Epidermal melanocyte (primary cell): ENCODE results near the gene AMBP.
A peak's percentile ranks its signal among the peaks of the same experiment; 100 is the strongest.

Experiments used
- DNase-seq: peaks from one replicate; pipeline ENCODE4 v3.0.0; 2011; ENCODE audit warnings: low spot score; ENCODE audit not compliant: insufficient read length

AMBP gene

GRCh38 chr9:114078021-114078780 is at the start of gene AMBP:
Gene AMBP, minus strand, starts transcription at chr9:114078300. Its CDS starts 91 bp downstream, at chr9:114078209.
- no peak for DNase-seq

DNA sequence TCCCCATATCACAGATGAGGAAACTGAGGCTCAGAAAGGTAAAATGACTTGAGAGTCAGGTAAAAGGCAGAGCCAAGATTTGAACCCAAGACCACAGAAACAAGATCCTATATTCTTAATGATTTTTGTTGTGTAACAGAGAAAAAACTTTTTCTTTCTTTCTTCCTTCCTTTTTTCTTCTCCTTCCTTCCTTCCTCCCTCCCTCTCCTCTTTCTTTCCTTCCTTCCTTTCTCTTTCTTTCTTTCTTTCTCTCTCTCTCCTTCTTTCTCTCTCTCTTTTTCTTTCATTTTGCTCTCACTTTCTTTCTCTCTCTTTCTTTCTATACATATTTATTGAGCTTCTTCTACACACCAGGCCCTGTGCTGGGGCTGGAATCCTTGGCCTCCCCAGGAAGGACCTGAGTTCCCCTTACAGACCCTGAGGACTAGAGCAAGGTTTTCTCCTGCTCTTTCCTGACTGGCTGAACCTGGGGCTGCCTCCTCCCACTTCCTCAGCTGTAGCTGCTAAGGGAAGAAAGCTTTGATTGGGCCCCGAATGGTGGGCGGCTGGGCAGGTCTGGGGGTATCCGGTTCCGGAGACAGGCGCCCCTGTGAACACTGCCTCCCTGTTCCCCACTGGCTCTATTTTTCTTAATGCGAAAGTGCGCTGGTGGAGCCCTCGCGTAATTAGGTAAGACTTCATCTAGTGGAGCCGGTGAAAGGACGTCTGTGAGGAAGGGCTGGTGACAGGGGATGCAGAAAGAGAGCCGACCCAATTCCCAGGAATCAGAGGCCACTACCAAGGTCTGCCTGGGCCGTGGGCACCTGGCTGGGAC is 48.4 kb upstream of the AMBP start:
- DNase-seq = no peak

DNA sequence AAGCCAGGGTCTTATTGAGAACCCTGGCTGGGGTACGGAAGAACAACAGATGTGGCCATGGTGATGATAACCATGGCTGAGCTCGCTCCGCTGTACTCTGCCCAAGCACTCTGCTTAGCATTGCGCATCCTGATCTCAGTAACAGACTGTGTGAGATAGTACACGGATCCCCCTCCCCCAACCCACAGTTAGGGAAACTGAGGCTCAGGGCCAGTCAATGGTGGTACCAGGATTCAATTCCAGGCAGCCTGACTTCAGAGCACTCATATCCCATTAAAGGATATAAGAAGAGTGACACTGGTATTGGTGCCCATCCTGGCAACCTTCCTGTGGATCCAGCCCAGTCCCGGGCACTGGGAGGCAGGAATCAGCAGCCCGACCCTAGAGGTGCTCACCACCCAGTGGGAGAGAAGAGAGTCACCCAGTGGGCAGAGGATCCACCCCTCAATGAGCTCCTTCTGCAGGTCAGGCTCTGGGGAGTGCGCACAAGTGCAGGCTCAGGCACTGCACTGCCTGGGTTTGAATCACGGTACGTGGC is 47.4 kb upstream of the AMBP start:
- no peak for DNase-seq

GRCh38 chr9:114124666-114125475 is 46.8 kb upstream of the AMBP start:
- no peak for DNase-seq

- DNase-seq = no peak
These were observed 46.0 kb upstream of the AMBP start for GRCh38 chr9:114124138-114124537.

- no peak for DNase-seq
These were observed 45.2 kb upstream of the AMBP start for GRCh38 chr9:114123031-114123977.

DNA sequence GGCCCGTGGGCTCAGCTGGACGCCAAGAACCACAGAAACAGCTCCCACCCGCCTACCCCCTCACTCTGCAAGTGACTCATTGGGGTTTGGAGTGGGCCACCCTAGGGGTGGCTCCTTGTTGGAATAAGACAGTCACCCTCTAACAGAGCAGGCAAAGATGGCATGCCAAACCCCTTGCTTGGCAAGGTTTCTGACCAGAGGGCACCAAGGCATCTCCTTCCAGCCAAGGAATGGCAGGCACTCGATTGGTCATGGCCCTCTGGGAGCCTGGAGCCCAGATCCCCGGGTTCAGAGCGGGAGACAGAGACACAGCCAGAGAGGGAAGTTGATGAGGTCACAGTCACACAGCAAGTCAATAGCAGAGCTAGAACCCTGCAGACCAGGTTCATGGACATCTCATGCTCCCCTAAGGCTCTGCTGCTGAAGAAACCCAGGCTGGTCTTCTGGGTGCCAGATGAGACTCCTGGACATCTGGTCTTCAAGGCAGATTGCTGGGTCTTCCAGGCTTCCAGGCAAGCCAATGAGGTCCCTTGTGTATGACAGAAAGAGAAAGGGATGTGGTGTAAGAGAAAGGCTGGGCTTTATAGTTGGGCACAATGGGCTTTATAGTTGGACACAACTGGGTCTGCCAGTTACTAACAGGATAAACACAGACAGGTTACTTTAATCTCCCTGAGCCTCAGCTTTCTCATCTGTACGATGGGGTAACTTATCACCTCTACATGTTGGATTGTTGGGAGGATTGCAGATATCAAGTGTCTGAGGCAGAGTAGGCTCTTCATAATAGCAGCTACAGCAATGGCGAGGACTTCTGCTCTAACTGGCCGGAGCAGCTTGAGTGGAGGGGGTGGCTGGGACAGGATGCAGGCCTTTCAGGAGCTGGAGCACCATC is 44.3 kb upstream of the AMBP start:
- DNase-seq = no peak

GRCh38 chr9:114121227-114122135 is 43.4 kb upstream of the AMBP start:
- no peak for DNase-seq

- DNase-seq = no peak
These were observed 42.3 kb upstream of the AMBP start for GRCh38 chr9:114120192-114121014.

GRCh38 chr9:114119242-114120191 is 41.4 kb upstream of the AMBP start:
- DNase-seq = no peak

GRCh38 chr9:114117996-114118830 is 40.1 kb upstream of the AMBP start:
- peak; percentile 72 for DNase-seq

DNA sequence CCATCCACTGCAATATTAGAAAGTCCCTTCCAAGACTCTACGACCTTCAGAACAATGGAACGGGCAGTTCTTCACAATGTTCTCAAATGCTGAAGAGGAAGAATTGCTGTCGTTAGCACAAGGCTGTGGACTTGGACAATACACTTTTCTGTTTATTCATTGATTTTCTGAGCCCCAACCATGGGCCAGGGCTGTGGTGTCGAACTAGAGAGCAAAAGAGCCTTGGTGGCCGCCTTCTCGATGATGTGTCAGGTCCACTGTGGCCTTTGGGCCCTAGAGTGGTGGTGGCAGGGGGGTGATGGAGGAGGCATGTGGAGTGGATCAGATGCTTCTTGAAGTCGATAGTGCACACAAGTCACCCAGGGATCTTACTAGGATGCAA is 39.5 kb upstream of the AMBP start:
- no peak for DNase-seq

GRCh38 chr9:114116126-114116747 is 38.1 kb upstream of the AMBP start:
- DNase-seq = no peak

DNA sequence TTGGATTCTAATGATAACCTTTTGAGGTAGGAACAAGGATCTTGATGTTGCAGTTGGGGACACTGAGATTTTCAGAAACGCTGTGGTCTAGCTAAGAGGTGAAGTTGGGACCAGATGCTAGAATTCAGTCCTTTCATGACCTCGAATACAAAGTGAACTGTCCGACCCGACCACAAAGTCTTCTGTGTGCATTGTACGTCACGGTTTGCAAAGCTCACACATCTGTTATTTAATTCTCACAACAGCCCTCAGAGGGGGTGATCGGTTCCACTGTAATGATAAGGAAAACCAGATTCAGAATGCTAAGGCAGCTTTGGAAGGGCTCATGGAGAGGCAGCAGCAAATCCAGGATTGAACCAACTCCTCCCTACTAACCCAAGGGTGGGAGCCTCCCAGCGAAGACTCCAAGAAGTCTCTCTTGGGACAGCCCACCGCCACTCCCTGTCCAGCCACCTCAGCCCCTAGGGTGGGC is 37.6 kb upstream of the AMBP start:
- no peak for DNase-seq

GRCh38 chr9:114114364-114114763 is 36.3 kb upstream of the AMBP start:
- DNase-seq = no peak
